ENCODE results near the gene MRPL37.

The MRPL37 gene

GRCh38 chr1:54199765-54200518 lies at the start of gene MRPL37, which contains the start of gene CYB5RL:
MRPL37 (plus strand) TSS chr1:54200167; CDS start chr1:54200244, 77 bp downstream.
CYB5RL (minus strand) TSS chr1:54200030; CDS start chr1:54195616, 4,414 bp downstream.
- Histone ChIP-seq H3K36me3 (ENCODE audit: insufficient read depth, low read depth, low read length) (peaks cover 25% of the 10 kb centered on the region), H3K9ac (ENCODE audit: low read depth, low read length) (peak within 1 kb of the TSS; percentile 87), H3K27ac (ENCODE audit: low read length) (peak within 1 kb of the TSS; percentile 5), H3K4me1 (ENCODE audit: insufficient read depth, low read length) (peaks cover 6% of the 10 kb centered on the region; the same call in 1 of the 2 replicates), H3K27me3 (ENCODE audit: insufficient read depth, low read length) (no peaks in the 10 kb centered on the region), H3K9me3 (ENCODE audit: insufficient read depth, low read depth, low read length) (no peaks in the 10 kb centered on the region), H3K4me3 (ENCODE audit: low read length) (peak within 1 kb of the TSS; percentile 95)

- H3K9ac ChIP-seq (ENCODE audit: low read depth, low read length) = no peak overlapping the region
- H3K9me3 ChIP-seq (ENCODE audit: insufficient read depth, low read depth, low read length) = no peaks in the 10 kb centered on the region
- no peaks in the 10 kb centered on the region for H3K27me3 ChIP-seq (ENCODE audit: insufficient read depth, low read length)
- H3K4me1 ChIP-seq (ENCODE audit: insufficient read depth, low read length) = peaks cover 11% of the 10 kb centered on the region
- no peaks in the 10 kb centered on the region for H3K36me3 ChIP-seq (ENCODE audit: insufficient read depth, low read depth, low read length)
- no peak overlapping the region for H3K27ac ChIP-seq (ENCODE audit: low read length)
- H3K4me3 ChIP-seq (ENCODE audit: low read length) = no peak overlapping the region
Observed at GRCh38 chr1:54151013-54151412, 49.0 kb upstream of the MRPL37 start.

DNA sequence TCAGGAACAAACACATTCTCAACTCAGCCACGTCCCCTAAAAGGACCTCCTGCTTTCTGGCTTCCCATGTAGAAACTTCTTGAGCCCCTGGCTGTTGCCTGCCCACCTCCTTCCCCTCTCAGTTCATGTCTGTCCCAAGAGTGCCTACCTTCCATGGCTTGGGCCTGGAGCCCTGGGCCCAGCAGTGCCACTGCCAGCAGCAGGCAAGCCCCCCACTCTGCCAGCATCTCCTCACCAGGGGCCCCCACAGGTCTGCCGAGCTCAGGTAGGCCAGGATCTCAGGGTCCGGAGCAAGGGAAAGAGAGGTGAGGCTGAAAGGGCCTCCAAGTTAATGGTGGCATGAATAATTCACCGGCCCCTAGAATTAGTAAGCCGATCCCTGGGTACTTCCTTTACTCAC lies 47.3 kb upstream of the MRPL37 start, which contains the start of gene CDCP2:
TSS of gene CDCP2 (minus strand) at position 305 of the 400 bp plus-strand sequence. CDS start at position 227, 78 bp downstream.
- Histone ChIP-seq H3K4me3 (ENCODE audit: low read length) (no peak within 1 kb of the TSS), H3K9me3 (ENCODE audit: insufficient read depth, low read depth, low read length) (no peaks in the 10 kb centered on the region), H3K27me3 (ENCODE audit: insufficient read depth, low read length) (no peaks in the 10 kb centered on the region), H3K27ac (ENCODE audit: low read length) (no peak within 1 kb of the TSS), H3K4me1 (ENCODE audit: insufficient read depth, low read length) (peaks cover 11% of the 10 kb centered on the region), H3K36me3 (ENCODE audit: insufficient read depth, low read depth, low read length) (no peaks in the 10 kb centered on the region), H3K9ac (ENCODE audit: low read depth, low read length) (no peak within 1 kb of the TSS)

- Histone ChIP-seq H3K27ac (ENCODE audit: low read length) (no peak overlapping the region), H3K27me3 (ENCODE audit: insufficient read depth, low read length) (no peaks in the 10 kb centered on the region), H3K4me3 (ENCODE audit: low read length) (no peak overlapping the region), H3K4me1 (ENCODE audit: insufficient read depth, low read length) (peaks cover 11% of the 10 kb centered on the region), H3K9me3 (ENCODE audit: insufficient read depth, low read depth, low read length) (no peaks in the 10 kb centered on the region), H3K36me3 (ENCODE audit: insufficient read depth, low read depth, low read length) (no peaks in the 10 kb centered on the region), H3K9ac (ENCODE audit: low read depth, low read length) (no peak overlapping the region)
Observed at GRCh38 chr1:54153535-54154439, 46.2 kb upstream of the MRPL37 start.

DNA sequence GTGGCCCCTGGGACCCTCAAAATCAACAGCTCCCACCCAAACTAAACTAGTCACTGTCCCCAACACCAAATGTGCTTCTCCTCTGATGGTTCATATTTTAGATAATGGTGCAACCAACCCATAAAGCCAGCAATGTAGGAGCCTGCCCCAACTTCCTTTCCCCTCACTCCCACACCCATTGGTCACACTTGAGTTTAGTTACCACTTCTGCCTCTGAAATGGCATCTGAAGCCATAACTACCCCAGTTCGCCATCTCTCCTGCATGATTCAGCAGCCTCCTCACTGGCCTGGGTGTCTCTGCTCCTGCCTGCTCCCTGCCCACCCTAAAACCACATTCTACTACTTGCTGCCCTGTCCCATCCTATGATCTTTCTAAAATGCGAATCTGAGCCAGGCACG lies 43.8 kb upstream of the MRPL37 start:
- H3K4me3 ChIP-seq (ENCODE audit: low read length) = no peak overlapping the region

DNA sequence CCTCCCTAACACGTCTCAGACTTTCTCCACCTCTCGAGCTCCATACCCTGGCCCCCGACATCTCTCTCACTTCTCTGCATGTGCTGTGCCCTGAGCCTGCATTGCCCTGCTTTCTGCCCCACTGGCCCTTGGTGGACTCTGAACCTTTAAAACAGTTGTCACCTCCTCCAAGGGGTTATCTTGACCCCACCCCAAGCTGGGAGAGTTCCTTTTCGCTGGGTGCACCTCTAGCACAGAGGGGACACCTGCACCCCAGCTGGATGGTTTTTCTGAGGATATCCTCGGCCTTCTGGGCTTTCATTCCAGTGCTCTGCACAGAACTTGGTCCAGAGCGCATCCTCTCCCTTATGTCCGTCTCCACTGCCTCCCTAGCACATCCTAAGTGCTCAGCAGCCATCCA lies 43.0 kb upstream of the MRPL37 start:
- H3K9me3 ChIP-seq (ENCODE audit: insufficient read depth, low read depth, low read length) = no peaks in the 10 kb centered on the region

More for the DNA sequence above, 43.8 kb upstream of the MRPL37 start:
- H3K27ac ChIP-seq (ENCODE audit: low read length) = no peak overlapping the region
- peaks cover 11% of the 10 kb centered on the region for H3K4me1 ChIP-seq (ENCODE audit: insufficient read depth, low read length)
- no peaks in the 10 kb centered on the region for H3K9me3 ChIP-seq (ENCODE audit: insufficient read depth, low read depth, low read length)
- H3K27me3 ChIP-seq (ENCODE audit: insufficient read depth, low read length) = no peaks in the 10 kb centered on the region
- no peaks in the 10 kb centered on the region for H3K36me3 ChIP-seq (ENCODE audit: insufficient read depth, low read depth, low read length)
- H3K9ac ChIP-seq (ENCODE audit: low read depth, low read length) = no peak overlapping the region

DNA sequence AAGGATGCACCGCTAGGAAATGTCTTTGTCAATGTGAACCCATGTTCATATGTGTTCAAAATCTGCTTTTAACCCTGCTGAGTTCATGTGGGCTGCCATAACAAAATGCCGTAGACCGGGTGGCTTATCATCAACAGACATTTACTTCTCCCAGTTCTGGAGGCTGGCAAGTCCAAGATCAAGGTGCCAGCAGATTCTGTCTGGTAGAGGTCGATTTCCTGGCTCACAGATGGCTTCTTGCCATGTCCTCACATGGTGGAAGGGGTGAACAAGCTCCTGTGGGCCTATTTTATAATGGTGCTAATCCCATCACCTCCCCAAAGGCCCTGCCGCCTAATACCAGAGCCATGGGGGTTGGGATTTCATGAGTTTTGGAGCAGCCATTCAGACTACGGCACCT lies 42.6 kb upstream of the MRPL37 start:
- H3K27me3 ChIP-seq (ENCODE audit: insufficient read depth, low read length) = no peaks in the 10 kb centered on the region
- no peak overlapping the region for H3K9ac ChIP-seq (ENCODE audit: low read depth, low read length)
- no peaks in the 10 kb centered on the region for H3K9me3 ChIP-seq (ENCODE audit: insufficient read depth, low read depth, low read length)
- H3K4me3 ChIP-seq (ENCODE audit: low read length) = no peak overlapping the region
- no peak overlapping the region for H3K27ac ChIP-seq (ENCODE audit: low read length)
- H3K4me1 ChIP-seq (ENCODE audit: insufficient read depth, low read length) = peaks cover 11% of the 10 kb centered on the region
- no peaks in the 10 kb centered on the region for H3K36me3 ChIP-seq (ENCODE audit: insufficient read depth, low read depth, low read length)

More for the DNA sequence above, 43.0 kb upstream of the MRPL37 start:
- Histone ChIP-seq H3K4me3 (ENCODE audit: low read length) (no peak overlapping the region), H3K36me3 (ENCODE audit: insufficient read depth, low read depth, low read length) (no peaks in the 10 kb centered on the region), H3K9ac (ENCODE audit: low read depth, low read length) (no peak overlapping the region), H3K4me1 (ENCODE audit: insufficient read depth, low read length) (peaks cover 11% of the 10 kb centered on the region), H3K27me3 (ENCODE audit: insufficient read depth, low read length) (no peaks in the 10 kb centered on the region), H3K27ac (ENCODE audit: low read length) (no peak overlapping the region)

DNA sequence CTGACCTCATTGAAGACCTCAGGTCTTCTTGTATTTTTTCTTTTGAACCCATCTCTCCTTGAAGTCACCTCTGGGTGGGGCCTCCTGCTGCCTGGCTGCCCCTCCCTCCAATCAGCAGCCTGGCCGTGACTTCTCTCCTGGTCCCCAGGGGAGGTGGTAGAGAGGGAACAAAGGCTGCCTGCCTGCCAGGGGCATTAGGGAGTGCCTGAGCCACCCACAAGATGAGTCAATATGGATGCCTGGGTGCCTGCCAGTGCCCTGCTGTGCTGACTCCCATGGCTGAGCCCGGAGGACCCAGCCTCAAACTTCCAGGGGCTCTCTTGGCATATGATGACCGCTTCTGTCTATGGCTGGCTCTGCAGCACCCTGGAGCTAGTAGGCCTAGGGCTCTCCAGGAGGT lies 41.9 kb upstream of the MRPL37 start:
- H3K9me3 ChIP-seq (ENCODE audit: insufficient read depth, low read depth, low read length) = no peaks in the 10 kb centered on the region
- H3K27ac ChIP-seq (ENCODE audit: low read length) = no peak overlapping the region
- no peaks in the 10 kb centered on the region for H3K36me3 ChIP-seq (ENCODE audit: insufficient read depth, low read depth, low read length)
- no peak overlapping the region for H3K9ac ChIP-seq (ENCODE audit: low read depth, low read length)
- H3K4me3 ChIP-seq (ENCODE audit: low read length) = no peak overlapping the region
- peaks cover 10% of the 10 kb centered on the region for H3K4me1 ChIP-seq (ENCODE audit: insufficient read depth, low read length)
- H3K27me3 ChIP-seq (ENCODE audit: insufficient read depth, low read length) = no peaks in the 10 kb centered on the region

GRCh38 chr1:54159733-54160316 lies 40.1 kb upstream of the MRPL37 start:
- Histone ChIP-seq H3K9me3 (ENCODE audit: insufficient read depth, low read depth, low read length) (no peaks in the 10 kb centered on the region), H3K4me3 (ENCODE audit: low read length) (no peak overlapping the region), H3K27ac (ENCODE audit: low read length) (no peak overlapping the region), H3K4me1 (ENCODE audit: insufficient read depth, low read length) (no peaks in the 10 kb centered on the region), H3K9ac (ENCODE audit: low read depth, low read length) (no peak overlapping the region), H3K36me3 (ENCODE audit: insufficient read depth, low read depth, low read length) (no peaks in the 10 kb centered on the region), H3K27me3 (ENCODE audit: insufficient read depth, low read length) (no peaks in the 10 kb centered on the region)

DNA sequence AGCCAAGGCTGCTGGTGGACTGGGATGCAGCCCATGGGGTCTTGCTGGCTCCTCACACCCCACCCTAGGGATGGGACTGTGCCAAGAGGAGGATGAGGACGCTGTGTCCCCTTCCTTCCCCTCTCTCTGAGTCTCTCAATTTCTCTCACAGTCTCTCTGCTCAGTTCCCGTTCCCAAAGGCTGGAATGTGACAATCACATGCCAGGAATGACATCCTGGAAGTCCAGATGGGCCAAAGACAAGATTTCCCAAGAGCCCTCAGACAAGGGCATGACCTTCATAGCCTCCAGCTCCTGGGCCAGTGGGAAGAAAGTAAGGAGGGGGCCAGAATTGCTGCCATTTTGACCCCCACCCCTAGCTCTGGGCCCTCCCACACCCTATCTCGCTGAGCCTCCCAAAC lies 39.6 kb upstream of the MRPL37 start:
- Histone ChIP-seq H3K27ac (ENCODE audit: low read length) (no peak overlapping the region), H3K27me3 (ENCODE audit: insufficient read depth, low read length) (no peaks in the 10 kb centered on the region), H3K4me1 (ENCODE audit: insufficient read depth, low read length) (no peaks in the 10 kb centered on the region), H3K9ac (ENCODE audit: low read depth, low read length) (no peak overlapping the region), H3K9me3 (ENCODE audit: insufficient read depth, low read depth, low read length) (no peaks in the 10 kb centered on the region), H3K4me3 (ENCODE audit: low read length) (no peak overlapping the region), H3K36me3 (ENCODE audit: insufficient read depth, low read depth, low read length) (no peaks in the 10 kb centered on the region)

DNA sequence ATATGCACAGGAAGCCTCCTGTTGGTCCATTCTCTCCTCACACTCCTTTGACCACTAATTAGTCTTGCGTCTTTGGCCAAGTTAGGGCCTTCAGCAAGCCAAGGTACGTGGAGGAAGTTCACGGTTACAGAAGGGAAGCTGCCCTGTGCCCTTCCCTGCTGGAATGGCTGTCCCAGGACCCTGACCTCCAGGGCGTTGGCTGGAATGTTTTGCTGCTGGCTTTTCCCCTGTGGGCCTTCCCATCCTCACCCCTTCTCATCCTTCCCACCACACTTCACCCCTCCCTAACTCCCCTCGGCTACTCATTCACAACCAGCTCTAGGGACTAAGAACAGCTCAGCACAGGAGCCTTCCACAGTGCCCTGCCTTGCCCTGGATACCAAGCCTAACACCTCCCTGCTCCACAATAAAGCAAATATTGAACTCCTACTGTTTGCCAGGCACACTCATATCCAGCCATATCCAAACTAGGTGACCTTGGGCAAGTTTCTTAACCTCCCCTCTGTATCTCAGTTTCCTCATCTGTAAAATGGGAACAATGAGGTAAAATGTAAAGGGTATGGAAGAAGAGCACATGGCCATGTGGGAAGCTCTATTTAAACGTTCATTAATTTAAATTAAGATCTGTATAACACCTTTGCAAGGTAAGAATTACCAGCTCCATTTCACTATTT lies 38.3 kb upstream of the MRPL37 start:
- Histone ChIP-seq H3K4me3 (ENCODE audit: low read length) (no peak overlapping the region), H3K27ac (ENCODE audit: low read length) (no peak overlapping the region), H3K9ac (ENCODE audit: low read depth, low read length) (no peak overlapping the region), H3K9me3 (ENCODE audit: insufficient read depth, low read depth, low read length) (no peaks in the 10 kb centered on the region), H3K4me1 (ENCODE audit: insufficient read depth, low read length) (no peaks in the 10 kb centered on the region), H3K27me3 (ENCODE audit: insufficient read depth, low read length) (no peaks in the 10 kb centered on the region), H3K36me3 (ENCODE audit: insufficient read depth, low read depth, low read length) (no peaks in the 10 kb centered on the region)
